GM23248 (cell line): Measurements from ENCODE around the gene ETFA.

Source experiments
- EZH2 ChIP-seq: fragments of 200-600 bp; sonication (generic); IDR thresholded peaks from 2 replicates; pipeline ENCODE4 v1.6.1; 2018; ENCODE audit warnings: antibody characterized with exemption, mild to moderate bottlenecking; ENCODE audit not compliant: insufficient read depth, poor library complexity, severe bottlenecking
- EZH2phosphoT487 ChIP-seq: fragments of 200-600 bp; sonication (generic); IDR thresholded peaks from 2 replicates; pipeline ENCODE4 v1.6.1; 2018; ENCODE audit warnings: antibody characterized with exemption, moderate library complexity, mild to moderate bottlenecking, low read depth; ENCODE audit not compliant: insufficient read depth

DNA sequence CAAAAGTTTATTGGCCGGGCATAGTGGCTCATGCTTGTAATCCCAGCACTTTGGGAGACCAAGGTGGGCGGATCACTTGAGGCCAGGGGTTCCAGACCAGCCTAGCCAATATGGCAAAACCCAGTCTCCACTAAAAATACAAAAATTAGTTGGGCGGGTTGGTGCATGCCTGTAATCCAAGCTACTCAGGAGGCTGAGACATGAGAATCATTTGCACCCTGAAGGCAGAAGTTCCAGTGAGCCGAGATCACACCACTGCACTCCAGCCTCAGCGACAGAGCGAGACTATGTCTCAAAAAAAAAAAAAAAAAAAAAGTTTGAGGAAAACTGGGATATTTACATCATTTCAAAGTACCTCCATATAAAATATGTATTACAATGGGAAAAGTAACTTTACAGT is 40.4 kb downstream of the ETFA start:
- TF ChIP-seq EZH2 (no peak), EZH2phosphoT487 (no peak)
